ENCODE data around the gene NDUFB1. TPM values are rescaled to one million over a fixed set of nuclear protein-coding genes. Genes with fewer than 3 reads are reported as not detected.

NDUFB1 gene
- total and polyA plus RNA-seq, 2 of the 4 experiments (the other 2 are of a cell fraction): 32.1 to 333 TPM

DNA sequence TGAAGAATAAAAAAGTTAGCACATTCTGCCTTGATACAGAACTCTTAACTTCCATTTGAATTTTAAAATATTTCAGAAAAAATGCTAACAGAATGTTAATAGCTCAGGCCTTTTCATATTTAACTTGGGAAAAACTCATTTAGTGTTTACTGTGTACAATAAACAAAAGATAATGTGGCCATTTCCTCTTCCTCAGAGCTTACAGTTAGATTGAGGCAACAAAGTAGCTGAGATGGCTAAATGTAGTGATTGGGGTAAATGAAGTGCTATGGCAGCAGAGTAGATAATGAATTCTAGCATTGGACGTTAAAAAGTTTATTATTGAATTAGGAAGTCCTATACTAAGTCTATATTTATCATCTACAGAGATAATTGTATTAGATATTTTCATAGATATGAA, 12.9 kb upstream of the NDUFB1 start:
- no peaks in the 10 kb centered on the region for H3K9me1 ChIP-seq (ENCODE audit: insufficient read depth, low read length)
- no peak overlapping the region for H3K4ac ChIP-seq (ENCODE audit: low read depth, low read length)
- TF ChIP-seq MXI1 (IDR thresholded peaks at IDR 0.05; ENCODE audit: borderline replicate concordance, low read depth, low read length) (no peak), CEBPB (IDR thresholded peaks at IDR 0.05; ENCODE audit: low read depth, low read length) (no peak), MAZ (IDR thresholded peaks at IDR 0.05; ENCODE audit: borderline replicate concordance, low read depth, low read length) (no peak), POLR2A (IDR thresholded peaks at IDR 0.05; ENCODE audit: low read depth, low read length) (no peak), CHD1 (IDR thresholded peaks at IDR 0.05; ENCODE audit: low read depth, low read length) (no peak), SMC3 (IDR thresholded peaks at IDR 0.05; ENCODE audit: low read depth, low read length) (no peak), MAFK (IDR thresholded peaks at IDR 0.05; ENCODE audit: low read depth, low read length) (no peak), FOS (IDR thresholded peaks at IDR 0.05; ENCODE audit: low read depth, low read length) (no peak), BHLHE40 (IDR thresholded peaks at IDR 0.05; ENCODE audit: low read depth, low read length) (no peak), RAD21 (IDR thresholded peaks at IDR 0.05; ENCODE audit: low read length) (no peak), RCOR1 (IDR thresholded peaks at IDR 0.05; ENCODE audit: insufficient replicate concordance, low read length) (no peak), NFE2L2 (IDR thresholded peaks at IDR 0.05; ENCODE audit: low read depth, low read length) (no peak), RFX5 (IDR thresholded peaks at IDR 0.05; ENCODE audit: low read depth, low read length) (no peak)
- TF ChIP-seq, protein P1, sequence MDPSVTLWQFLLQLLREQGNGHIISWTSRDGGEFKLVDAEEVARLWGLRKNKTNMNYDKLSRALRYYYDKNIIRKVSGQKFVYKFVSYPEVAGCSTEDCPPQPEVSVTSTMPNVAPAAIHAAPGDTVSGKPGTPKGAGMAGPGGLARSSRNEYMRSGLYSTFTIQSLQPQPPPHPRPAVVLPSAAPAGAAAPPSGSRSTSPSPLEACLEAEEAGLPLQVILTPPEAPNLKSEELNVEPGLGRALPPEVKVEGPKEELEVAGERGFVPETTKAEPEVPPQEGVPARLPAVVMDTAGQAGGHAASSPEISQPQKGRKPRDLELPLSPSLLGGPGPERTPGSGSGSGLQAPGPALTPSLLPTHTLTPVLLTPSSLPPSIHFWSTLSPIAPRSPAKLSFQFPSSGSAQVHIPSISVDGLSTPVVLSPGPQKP (IDR thresholded peaks at IDR 0.05; ENCODE audit: borderline replicate concordance, low read depth, low read length): no peak
- TF ChIP-seq, protein P2, sequence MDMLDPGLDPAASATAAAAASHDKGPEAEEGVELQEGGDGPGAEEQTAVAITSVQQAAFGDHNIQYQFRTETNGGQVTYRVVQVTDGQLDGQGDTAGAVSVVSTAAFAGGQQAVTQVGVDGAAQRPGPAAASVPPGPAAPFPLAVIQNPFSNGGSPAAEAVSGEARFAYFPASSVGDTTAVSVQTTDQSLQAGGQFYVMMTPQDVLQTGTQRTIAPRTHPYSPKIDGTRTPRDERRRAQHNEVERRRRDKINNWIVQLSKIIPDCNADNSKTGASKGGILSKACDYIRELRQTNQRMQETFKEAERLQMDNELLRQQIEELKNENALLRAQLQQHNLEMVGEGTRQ (IDR thresholded peaks at IDR 0.05; ENCODE audit: low read depth, low read length): no peak
- TF ChIP-seq, protein P3, sequence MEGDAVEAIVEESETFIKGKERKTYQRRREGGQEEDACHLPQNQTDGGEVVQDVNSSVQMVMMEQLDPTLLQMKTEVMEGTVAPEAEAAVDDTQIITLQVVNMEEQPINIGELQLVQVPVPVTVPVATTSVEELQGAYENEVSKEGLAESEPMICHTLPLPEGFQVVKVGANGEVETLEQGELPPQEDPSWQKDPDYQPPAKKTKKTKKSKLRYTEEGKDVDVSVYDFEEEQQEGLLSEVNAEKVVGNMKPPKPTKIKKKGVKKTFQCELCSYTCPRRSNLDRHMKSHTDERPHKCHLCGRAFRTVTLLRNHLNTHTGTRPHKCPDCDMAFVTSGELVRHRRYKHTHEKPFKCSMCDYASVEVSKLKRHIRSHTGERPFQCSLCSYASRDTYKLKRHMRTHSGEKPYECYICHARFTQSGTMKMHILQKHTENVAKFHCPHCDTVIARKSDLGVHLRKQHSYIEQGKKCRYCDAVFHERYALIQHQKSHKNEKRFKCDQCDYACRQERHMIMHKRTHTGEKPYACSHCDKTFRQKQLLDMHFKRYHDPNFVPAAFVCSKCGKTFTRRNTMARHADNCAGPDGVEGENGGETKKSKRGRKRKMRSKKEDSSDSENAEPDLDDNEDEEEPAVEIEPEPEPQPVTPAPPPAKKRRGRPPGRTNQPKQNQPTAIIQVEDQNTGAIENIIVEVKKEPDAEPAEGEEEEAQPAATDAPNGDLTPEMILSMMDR (conservative IDR thresholded peaks at IDR 0.05; ENCODE audit: low read depth, low read length): no peak
- no peak overlapping the region for H2AK5ac ChIP-seq (ENCODE audit: low read depth, low read length)
- no peak overlapping the region for H3K4me3 ChIP-seq (ENCODE audit: insufficient read depth, low read depth, low read length)
- H4K20me1 ChIP-seq (ENCODE audit: insufficient read depth, low read length): no peaks in the 10 kb centered on the region
- no peak overlapping the region for H2BK5ac ChIP-seq (ENCODE audit: low read depth, low read length, poor library complexity, severe bottlenecking)
- H2AFZ ChIP-seq (replicated peaks; ENCODE audit: low read length, poor library complexity): no peak overlapping the region
- no peaks in the 10 kb centered on the region for H3K27me3 ChIP-seq (ENCODE audit: control insufficient read depth, insufficient read depth, low read length)
- no peak overlapping the region for H2BK20ac ChIP-seq (ENCODE audit: low read depth, low read length)
- H3K23ac ChIP-seq (ENCODE audit: low read depth, low read length): no peak overlapping the region
- H3K4me2 ChIP-seq (ENCODE audit: low read depth, low read length): no peak overlapping the region
- dilution Hi-C loops (cut with HindIII; ENCODE audit: low sequenced_read_pairs, unreplicated experiment): no loop called here
- no peak overlapping the region for H3K27ac ChIP-seq (ENCODE audit: insufficient read depth, low read length)
- H3K79me1 ChIP-seq (ENCODE audit: low read depth in 1 of 2, low read length in 2 of 2): no peaks in the 10 kb centered on the region; a peak in 4 of 4 replicates
- no peak overlapping the region for H3K18ac ChIP-seq (ENCODE audit: low read depth, low read length)
- DNase-seq (no peak), ATAC-seq (ENCODE audit: low read depth) (no peak)
- H4K91ac ChIP-seq (ENCODE audit: insufficient read depth, low read depth, low read length): no peak overlapping the region
- in situ Hi-C loops (cut with MboI; ENCODE audit: low sequenced_read_pairs): no loop called here
- no peak overlapping the region for H3K14ac ChIP-seq (replicated peaks; ENCODE audit: low read depth, low read length)
- H3K36me3 ChIP-seq (ENCODE audit: control insufficient read depth, insufficient read depth, low read length): peaks cover 37% of the 10 kb centered on the region
- H3K56ac ChIP-seq (ENCODE audit: extremely low read depth, insufficient read depth, low read length): no peak overlapping the region
- ChIA-PET POLR2A (ENCODE audit: unreplicated experiment) (no interaction called here), CTCF (interaction anchor here (0.6 to 1.8 kb wide), 5 partner anchors 10 to 455 kb away, joined by 3 to 6 read pairs (median 5); partner anchors contain the start of gene ATXN3)
- no peaks in the 10 kb centered on the region for H3K4me1 ChIP-seq (ENCODE audit: control insufficient read depth, insufficient read depth, low read length)
- no peak overlapping the region for H2BK120ac ChIP-seq (ENCODE audit: low read depth, low read length)
- no TSS peak for BruUV-seq (replicated peaks)
- intact Hi-C loops (cut with micrococcal nuclease): loop anchor here (10.0 kb wide), 1 partner anchor 650 kb away; no protein-coding TSS in a partner anchor
- no peak overlapping the region for H3K9ac ChIP-seq (ENCODE audit: low read depth, low read length)
- H4K5ac ChIP-seq (ENCODE audit: low read depth, low read length): no peak overlapping the region
- H2BK15ac ChIP-seq (ENCODE audit: low read depth, low read length): no peak overlapping the region
- H3K9me3 ChIP-seq (ENCODE audit: control insufficient read depth, insufficient read depth, low read length): no peaks in the 10 kb centered on the region
- H2AK9ac ChIP-seq (replicated peaks; ENCODE audit: low read depth, low read length, poor library complexity): no peak overlapping the region
- no CpG with 5 or more reads among the region's 1 CpG for WGBS, 2 experiments (ENCODE audit: extremely low coverage in 2 of 2, insufficient read length in 1 of 2)
- H4K8ac ChIP-seq (ENCODE audit: low read depth in 2 of 2, low read length in 2 of 2): no peak overlapping the region

All from IMR-90 (cell line).